Breast epithelium (tissue), 3 donors: ENCODE results near the gene ASAP2.

Experiments used
- CTCF ChIP-seq, 3 donors: fragments of 450-650 bp; IDR thresholded peaks; one replicate each; pipeline ENCODE4 v1.5.1; 2016 to 2017; ENCODE audit warnings: antibody characterized with exemption in 3 of 3, mild to moderate bottlenecking in 3 of 3, moderate library complexity in 3 of 3
- POLR2A ChIP-seq: fragments of 450-650 bp; IDR thresholded peaks from one replicate; pipeline ENCODE4 v1.6.1; 2016; ENCODE audit warnings: antibody characterized with exemption, mild to moderate bottlenecking, moderate library complexity

- TF ChIP-seq CTCF (IDR thresholded peaks at IDR 0.05) (no peak), POLR2A (no peak)
These were observed 159.4 kb downstream of the ASAP2 start for GRCh38 chr2:9366026-9366425.
